HG03108 (cell line): Measurements from ENCODE around the gene MIS12.

Source experiments
- ATAC-seq: cut with Tn5 transposase; IDR thresholded peaks from one replicate; pipeline ENCODE4 v1.9.1; 2021; ENCODE audit warnings: moderate library complexity; ENCODE audit not compliant: unreplicated experiment

MIS12 gene

DNA sequence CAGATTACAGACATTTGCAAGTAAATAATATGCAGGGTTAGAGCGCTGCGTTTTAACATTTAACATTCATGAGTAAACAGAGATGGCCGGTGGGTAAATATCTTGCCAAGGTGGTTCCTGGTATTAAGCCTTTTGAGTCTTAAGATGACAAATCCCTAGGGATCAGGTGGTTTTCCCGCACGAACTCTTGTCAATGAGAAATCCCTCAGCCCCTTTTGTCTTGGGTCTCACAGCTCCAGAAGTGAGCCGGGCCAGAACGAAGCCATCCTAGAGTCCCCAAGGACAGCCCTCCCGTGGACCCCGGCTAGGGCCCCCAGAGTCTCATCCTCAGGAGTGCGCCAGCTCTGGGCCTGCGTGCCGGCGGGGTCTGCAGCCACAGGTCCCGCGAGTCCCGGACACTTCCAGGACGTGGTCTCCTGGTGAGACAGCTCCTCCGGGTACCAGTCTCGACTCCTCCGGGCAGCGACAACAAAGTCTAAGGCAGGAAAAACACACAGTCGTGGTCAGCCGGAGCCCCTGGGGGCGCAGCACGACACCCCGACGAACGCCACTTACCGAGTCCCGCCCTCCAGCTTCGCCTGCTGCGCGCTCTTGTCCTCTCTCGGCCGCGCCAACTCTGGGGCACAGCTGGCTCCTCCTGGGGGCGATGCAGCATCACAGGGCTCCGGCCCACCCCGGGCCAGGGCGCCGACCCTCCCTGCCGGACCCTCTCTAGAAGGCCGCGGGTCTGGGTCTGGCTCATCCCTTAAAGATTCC is 13.3 kb downstream of the MIS12 start:
- no peak for ATAC-seq

DNA sequence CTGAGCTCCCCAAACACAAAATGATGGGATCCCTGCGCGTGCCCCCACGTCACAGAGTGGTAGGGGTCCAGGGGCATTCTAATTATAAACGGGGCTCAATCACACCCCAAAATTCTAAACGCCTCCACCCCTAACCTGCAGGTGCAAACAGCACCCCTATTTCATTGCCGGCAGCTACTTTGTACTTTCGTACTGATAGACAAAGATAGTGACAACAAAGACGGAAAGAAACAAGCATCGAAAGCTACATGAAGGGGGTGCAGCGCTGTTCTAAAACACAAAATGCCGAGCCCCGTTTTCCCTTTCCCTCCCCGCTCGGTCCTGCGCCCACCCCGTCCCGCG is 13.9 kb downstream of the MIS12 start:
- no peak for ATAC-seq

DNA sequence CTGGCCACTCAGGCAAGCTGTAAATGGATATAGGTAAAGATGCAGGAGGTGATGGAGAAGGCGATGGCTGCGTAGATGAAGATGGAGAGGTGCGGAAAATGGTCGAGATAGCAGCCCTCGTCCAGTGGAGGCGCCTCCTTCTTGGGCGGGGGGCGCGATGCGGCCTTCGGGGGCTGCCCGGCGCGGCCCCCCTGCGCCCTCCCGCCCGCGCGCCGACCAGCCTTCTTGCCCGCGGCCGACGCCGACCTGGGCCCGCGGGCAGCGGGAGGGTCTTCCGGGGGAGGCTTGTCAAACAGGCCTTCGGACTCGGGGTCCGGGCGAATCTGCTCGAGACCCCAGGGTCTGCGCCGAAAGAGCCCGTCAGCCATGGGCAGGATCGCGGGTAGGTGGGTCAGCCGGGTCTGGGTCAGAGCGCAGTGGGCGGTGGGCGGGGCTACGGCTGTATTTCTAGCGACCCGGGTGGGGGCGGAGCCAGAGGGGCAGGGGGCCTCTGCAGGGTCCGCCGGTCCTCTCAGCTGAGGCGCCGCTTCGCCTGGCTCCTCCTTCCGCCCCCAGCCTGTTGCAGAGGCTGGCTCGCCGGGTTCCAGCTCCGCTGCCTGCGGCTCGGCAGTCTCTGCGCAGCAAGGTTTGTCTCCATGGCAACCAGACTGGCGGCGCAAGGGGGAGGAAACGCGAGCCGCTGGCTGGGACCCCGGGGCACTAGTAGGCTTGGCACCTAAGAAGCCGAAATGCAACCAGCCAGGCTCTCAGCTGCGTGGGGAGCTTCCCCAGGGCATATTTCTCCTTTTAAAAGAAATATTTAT is 14.4 kb downstream of the MIS12 start:
- no peak for ATAC-seq

DNA sequence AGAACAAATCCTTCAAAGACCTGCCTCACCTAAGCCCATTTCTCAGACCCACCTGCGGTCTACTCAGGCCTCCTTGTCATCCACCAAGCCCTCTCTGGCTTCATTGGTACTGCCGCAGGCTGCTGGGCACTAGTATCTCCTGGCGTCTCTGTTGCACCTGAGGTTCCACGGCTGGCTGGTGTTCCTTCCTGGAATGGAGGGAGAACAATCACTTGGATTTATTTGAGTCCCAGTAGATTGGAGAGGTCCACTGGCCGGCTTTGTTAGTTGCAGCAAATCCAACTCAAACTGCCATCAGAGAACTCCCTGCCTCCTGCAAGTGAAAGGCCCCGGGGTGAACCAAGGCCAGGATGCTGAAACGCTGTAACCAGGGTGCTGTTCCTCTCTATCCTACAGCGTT is 15.3 kb downstream of the MIS12 start:
- ATAC-seq = no peak

DNA sequence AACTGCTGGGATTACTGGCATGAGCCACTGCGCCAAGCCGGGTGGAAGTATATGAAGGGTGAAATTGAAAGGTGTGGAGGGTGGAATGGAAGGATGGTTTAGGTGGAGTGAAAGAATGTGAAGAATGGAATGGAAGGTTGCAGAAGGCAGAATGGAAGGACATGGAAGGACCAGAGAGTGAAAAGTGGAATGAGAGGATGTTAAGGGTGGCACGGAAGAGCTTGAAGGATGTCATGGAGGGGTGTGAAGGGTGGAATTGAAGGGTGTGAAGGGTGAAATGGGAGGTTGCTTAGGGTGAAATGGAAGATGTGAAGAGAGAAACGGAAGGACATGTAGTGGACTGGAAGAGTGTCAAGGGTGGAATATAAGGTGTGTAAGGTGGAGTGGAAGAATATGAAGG is 16.2 kb downstream of the MIS12 start:
- no peak for ATAC-seq

DNA sequence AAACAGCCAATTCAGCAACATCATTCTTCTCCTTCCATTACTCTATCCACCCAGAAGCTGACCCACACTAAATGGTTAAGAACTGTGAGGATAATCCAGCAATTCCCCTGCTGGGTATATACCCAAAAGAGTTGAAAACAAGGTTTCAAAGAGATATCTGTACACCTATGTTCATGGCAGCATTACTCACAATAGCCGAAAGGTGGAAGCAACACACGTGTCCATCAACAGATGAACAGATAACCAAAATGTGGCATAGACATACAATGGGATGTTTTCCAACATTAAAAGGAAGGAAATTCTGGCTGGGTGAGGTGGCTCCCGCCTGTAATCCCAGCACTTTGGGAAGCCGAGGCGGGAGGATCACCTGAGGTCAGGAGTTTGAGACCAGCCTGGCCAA is 19.9 kb downstream of the MIS12 start:
- ATAC-seq = no peak

DNA sequence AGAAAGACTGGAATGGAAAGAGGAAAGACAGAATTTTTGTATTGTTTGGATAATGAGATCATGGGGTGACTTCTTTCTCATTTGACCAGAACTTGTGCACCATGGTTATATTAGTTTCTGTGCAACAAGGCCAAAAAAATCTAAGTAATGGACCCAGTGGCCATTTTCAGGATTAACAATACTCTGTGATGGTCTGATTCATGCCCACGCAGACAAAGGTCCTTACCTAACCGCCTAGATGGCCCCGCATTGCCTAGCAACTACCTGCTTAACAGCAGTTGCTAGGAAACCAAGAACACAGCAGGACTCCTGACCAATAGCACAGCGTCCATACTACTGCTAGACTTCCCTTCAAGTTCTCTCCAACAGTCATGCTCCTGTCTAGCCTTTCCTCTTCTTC is 22.4 kb downstream of the MIS12 start:
- no peak for ATAC-seq

DNA sequence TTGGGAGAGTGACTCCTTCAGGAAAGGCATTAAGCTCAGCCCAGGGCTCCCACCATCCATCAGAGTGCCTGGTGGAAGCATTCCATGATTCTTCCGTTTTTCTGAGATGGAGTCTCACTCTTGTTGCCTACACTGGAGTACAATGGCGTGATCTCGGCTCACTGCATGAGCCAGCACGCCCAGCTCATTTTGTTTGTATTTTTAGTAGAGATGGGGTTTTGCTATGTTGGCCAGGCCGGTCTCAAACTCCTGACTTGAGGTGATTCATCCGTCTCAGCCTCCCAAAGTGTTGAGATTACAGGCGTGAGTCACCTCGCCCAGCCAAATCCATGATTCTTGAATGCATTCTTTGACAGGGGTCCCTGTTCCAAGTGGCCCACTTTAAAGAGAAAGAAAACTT is 23.1 kb downstream of the MIS12 start:
- ATAC-seq = no peak

DNA sequence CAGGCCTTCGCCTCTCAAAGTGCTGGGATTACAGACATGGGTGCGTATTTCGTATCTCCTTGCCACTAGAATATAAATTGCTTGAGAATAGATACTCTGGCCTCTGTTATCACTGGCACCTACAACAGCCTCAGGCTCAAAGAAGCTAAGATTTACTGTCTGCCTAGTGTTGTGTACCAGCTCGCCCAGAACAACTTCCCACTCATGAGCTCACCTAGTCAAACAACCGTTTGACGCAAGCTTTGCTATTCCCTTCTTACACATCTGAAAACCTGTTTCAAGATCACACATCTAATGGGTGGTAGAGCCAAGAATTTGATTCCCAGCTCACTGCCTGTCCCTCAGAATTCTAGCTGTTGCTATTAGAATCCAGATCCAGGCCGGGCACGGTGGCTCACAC is 24.4 kb downstream of the MIS12 start:
- ATAC-seq = no peak

DNA sequence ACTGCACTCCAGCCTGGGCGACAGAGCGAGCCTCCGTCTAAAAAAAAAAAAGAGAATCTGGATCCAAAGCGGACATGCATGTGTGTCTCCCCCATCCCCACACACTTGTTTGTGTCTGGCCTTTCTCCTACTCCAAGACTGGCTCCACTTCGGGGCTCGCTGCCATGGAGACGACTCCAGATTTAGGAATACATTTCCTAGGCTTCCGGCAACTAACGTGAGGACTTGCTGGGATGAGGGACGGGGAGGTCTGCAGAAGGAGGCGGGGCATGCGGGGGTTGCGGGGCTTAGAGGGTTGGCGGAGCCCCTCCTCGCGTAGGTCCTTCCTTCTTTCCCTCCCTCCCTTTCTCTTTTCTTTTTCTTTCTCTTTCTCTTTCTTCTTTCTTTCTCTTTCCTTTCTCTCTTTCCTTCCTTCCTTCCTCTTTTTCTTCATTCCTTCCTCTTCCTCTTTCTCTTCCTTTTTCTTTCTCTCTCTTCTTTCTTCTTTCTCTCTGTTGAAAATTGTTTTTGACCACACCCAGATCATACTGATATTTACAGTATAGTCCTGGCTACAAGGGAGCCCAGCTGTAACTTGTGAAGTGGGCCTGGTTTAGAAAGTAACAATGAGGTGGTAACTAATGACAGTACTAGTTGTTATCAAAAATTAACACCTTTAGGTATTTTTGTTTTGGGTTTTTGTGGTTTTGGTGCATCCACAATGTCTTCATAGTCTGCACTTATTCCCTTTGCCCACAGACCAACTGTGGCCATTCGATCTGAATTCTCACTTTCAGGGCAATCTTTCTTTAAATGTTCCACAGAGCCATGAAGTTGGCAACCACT is 25.2 kb downstream of the MIS12 start:
- no peak for ATAC-seq

DNA sequence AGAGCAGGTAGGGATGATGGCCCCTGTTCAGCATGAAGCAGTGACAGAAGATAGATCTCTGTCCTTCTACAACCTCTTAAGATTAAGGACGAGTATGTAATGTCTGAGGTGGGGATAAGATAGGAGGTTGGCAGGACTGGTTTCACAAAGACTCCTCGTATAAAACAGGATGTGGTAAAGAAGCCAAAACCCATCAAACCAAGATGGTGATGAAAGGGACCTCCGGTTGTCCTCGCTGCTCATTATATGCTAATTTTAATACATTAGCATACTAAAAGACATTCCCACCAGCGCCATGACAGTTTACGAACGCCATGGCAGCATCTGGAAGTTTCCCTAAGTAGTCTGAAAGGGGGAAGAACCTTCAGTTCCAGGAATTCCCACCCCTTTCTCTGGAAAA is 27.3 kb downstream of the MIS12 start:
- ATAC-seq = no peak

DNA sequence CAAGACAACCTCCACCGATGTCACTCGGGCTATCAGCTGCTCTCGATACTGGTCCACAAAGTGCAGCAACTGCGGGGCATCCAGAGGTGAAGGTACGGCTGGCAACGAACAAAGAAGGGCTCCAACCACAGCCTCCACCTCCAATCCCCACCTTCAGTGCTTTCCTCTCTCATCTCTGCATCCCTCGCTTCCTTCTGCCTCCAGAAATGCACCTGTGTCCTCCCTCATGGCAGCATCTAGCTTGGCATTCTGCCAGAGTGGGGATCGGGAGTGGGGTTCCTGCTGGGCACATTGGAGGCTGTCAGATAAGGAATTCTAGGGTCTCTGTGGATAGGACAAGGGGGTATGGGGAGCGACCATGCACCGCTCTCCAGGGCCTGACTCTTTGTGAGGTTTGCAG is 28.6 kb downstream of the MIS12 start:
- no peak for ATAC-seq

DNA sequence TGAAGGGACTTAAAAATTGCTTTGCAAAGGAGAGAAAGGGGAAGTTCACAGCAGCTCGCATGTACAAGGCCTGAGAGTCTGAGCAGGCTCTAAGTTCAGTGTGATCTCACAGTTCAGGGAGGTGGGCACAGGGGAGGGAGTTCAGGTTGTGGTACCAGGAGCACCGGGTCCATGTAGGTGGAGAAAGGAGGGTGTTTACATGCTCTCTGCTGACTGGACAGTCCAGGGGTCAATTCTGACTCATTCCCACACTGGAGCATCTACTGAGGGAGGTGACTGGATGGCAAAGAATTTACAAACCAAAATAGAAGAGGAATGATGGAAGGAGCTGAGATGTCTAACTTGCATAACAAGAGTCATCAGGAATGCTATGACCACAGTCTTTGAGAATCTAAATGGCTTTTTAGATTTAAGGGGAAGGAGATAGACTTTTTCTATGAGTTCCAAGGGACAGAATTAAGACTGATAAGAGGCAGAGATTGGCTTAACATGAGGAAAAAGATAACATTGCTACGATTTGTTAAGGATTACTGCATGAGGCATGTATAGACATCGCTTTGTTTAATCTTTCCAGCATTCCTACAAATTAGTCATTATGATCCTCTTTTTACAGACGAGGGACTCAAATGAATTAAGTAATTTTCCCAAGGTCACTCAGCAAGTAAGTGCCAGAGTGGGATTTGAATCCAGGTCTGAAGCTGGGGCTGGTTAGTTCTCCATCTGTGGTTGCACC is 29.9 kb downstream of the MIS12 start:
- ATAC-seq = no peak

DNA sequence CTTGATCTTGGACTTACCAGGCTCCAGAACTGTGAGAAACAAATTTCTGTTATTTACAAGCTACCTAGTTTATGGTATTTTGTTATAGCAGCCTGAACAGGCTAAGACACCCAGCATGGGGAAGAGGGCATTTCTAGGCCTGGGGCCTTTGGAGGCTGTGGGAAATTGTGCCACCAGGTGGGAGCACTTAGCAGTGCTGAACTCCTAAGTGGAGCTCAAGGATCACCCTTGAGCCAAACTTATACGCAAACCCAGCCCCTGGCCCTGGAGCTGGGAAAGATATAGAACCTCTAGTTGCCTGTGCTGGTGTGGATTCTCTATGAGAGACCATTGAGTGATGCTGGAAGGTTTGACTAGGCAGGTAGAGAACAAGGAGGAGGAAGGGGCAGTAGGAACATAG is 36.1 kb downstream of the MIS12 start:
- ATAC-seq = no peak

DNA sequence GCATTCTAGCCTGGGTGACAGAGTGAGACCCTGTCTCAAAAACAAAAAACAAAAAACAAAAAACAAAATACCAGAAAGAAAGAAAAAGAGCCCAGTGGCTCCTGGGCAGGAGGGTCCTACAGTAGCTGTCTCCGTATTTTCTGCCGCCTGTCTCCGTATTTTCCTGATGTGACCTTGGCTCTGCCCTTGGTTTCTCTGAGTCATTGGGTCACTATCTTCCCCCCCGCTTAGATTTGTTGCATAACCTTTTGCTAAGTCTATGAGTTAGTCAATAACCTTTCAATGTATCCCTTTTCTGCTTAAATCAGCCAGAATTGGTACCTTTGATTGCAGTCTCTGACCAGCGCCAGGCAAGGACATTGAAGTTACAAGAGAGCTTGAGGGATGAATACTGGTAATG is 36.9 kb downstream of the MIS12 start:
- ATAC-seq = no peak

DNA sequence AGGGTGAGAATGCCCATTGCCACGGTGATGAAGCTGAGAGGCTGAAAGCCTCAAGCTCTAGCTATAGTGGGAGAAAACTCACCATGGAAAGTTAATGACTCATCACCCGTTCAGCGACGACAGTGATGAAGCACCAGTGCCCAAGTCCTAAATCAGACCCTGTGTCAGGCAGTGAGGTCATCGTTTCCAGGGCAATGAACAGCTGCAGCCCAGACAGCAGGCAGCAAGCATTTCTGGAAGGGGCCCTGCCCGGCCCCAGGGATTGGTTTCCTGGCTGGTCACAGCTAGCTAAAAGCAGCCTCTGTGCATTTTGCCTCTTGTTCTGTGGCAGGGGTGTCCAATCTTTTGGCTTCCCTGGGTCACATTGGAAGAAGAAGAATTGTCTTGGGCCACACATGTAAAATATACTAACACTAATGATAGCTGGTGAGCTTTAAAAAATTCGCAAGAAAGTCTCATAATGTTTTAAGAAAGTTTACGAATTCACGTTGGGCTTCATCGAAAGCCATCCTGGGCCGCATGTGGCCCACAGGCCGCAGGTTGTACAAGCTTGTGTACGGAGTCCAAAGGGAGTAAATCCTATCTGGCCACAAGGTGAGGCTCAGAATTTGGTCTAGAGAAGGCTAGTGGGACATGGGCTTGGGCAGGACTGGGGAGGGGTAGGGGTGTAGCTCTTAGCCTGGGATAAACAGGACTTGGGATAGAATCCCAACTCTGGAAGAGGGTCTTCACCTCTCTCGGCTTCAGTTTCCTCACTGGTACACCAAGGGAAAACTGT is 40.6 kb downstream of the MIS12 start:
- ATAC-seq = no peak

DNA sequence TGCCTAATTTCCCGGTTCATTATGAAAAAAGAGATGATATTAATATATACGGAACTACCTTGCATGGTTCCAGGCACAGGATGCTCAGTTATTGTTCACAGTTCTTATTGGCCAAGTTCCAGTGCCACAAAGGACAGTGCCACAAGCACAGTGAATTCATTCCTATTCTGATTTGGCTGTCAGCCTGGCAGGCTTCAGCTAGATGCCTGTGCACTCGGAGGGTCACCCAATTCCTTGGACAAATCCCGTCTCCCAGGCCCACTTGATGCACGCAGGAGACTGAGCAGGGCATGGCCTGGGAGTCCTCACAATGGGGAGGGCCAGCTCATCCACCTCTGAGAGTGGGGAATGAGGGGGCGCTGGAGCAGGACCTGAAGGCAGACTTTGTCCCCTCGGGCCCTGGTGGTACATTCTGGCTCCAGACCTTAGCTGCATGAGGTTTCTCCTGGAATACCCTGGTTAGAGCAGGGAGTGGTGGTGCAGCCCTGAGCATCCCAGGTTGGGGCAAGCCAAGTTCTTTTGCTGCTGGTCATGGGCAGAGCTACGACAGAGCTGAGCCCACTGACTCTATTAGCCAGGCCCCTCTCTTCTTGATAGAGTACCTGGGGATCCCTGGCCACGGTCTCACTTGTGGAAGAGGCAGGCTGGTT is 41.4 kb downstream of the MIS12 start:
- no peak for ATAC-seq

DNA sequence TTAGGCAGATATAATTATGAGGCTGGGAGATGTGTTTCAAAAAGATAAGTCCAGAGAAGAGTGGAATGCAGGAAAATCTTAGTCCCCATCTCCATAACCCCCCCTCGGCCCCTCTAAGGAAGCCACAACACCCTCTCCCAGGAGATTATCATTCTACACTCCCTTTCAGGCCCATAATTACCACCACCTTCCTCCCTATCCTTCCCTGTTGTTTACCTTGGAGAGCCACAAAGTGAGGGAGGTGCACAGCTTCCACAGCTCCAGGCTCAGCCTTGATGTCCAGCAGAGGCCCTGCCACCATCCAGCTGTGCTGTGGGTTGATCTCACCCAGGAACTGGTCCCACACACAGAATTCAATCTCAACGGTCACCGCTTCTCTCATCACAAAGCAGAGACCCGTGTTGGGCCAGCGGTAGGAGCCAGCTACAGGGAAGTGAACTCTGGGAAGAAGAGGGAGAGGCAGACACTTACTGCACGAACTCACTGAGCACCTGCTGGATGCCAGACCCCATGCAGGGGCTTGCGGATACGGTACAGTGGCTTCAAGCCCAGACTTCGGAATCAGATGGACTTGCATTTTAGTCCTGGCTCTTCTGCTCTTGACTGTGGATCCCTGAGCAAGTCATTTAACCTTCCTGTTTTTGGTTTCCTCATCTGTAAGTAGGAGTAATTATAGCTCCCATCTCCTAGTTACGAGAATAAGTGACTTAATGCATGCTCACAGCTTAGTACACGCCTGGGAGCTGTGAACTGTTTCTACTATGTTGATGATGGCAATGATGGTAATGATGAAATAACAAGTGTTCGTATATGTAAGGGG is 44.1 kb downstream of the MIS12 start:
- ATAC-seq = no peak

DNA sequence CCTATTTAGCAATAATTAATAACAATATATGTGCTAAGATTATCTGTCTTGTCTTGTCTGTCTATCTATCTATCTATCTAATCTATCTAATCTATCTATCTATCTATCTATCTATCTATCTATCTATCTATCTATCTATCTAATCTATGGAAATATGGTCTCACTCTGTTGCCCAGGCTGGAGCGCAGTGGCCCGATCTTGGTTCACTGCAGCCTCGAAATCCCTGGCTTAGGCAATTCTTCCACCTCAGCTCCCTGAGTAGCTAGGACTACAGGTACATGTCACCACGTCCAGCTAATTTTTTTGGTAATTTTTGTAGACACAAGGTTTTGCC is 44.7 kb downstream of the MIS12 start:
- ATAC-seq = no peak
